IMR-90 (cell line): ENCODE data around the gene BLTP3A.

Experiments
- CTCF ChIP-seq: conservative IDR thresholded peaks from 2 replicates; pipeline ENCODE4 v1.5.1; 2012; ENCODE audit warnings: mild to moderate bottlenecking, low read depth, low read length, improper control_type of control experiment
- POLR2A ChIP-seq: IDR thresholded peaks from 2 replicates; pipeline ENCODE4 v1.6.1; 2012; ENCODE audit warnings: mild to moderate bottlenecking, low read depth, low read length
- RAD21 ChIP-seq: IDR thresholded peaks from 2 replicates; pipeline ENCODE4 v1.6.1; 2012; ENCODE audit warnings: low read length, improper control_type of control experiment
- RFX5 ChIP-seq: IDR thresholded peaks from 2 replicates; pipeline ENCODE4 v1.8.0; 2012; ENCODE audit warnings: low read depth, mild to moderate bottlenecking, low read length, moderate library complexity
- USF2 ChIP-seq: fragments of 150-350 bp; IDR thresholded peaks from 2 replicates; pipeline ENCODE4 v1.6.1; 2017; ENCODE audit warnings: mild to moderate bottlenecking, antibody characterized with exemption, low read length, low read depth

GRCh38 chr6:34829137-34829536 lies 37.3 kb downstream of the BLTP3A start:
- TF ChIP-seq CTCF (no peak), POLR2A (no peak), USF2 (no peak), RAD21 (no peak), RFX5 (no peak)
